Adipocyte (in vitro differentiated cells): ENCODE measurements around the gene HSPBP1.

Experiments used
- DNase-seq: peaks from one replicate; pipeline ENCODE4 v3.0.0-alpha.2; 2015; ENCODE audit warnings: low read depth
- H3K27me3 ChIP-seq: replicated peaks from 2 replicates; pipeline ENCODE4 v1.7.0; 2013; ENCODE audit warnings: mild to moderate bottlenecking, low read length, moderate library complexity; ENCODE audit not compliant: control insufficient read depth, insufficient read depth
- H3K36me3 ChIP-seq: 2 replicates; pipeline ENCODE4 v1.7.0; 2013; ENCODE audit warnings: low read length, mild to moderate bottlenecking, moderate library complexity; ENCODE audit not compliant: control insufficient read depth, insufficient read depth, severe bottlenecking
- H3K4me1 ChIP-seq: 2 replicates; pipeline ENCODE4 v1.7.0; 2013; ENCODE audit warnings: mild to moderate bottlenecking, low read length, moderate library complexity; ENCODE audit not compliant: control insufficient read depth, insufficient read depth
- H3K4me3 ChIP-seq: 2 replicates; pipeline ENCODE4 v1.7.0; 2013; ENCODE audit warnings: mild to moderate bottlenecking, low read length, moderate library complexity
- H3K9ac ChIP-seq: 2 replicates; pipeline ENCODE4 v1.7.0; 2013; ENCODE audit warnings: mild to moderate bottlenecking, low read length, moderate library complexity
- H3K9me3 ChIP-seq: 2 replicates; pipeline ENCODE4 v1.7.0; 2013; ENCODE audit warnings: mild to moderate bottlenecking, low read length, moderate library complexity; ENCODE audit not compliant: control insufficient read depth

Gene HSPBP1

GRCh38 chr19:55304279-55304978, 24.5 kb upstream of the HSPBP1 start:
- Histone ChIP-seq H3K27me3 (no peaks in the 10 kb centered on the region), H3K4me1 (peaks cover 6% of the 10 kb centered on the region), H3K9me3 (peaks cover 3% of the 10 kb centered on the region), H3K4me3 (no peak overlapping the region), H3K36me3 (no peaks in the 10 kb centered on the region), H3K9ac (no peak overlapping the region)
- no peak for DNase-seq

- Histone ChIP-seq H3K9ac (no peak overlapping the region), H3K9me3 (no peaks in the 10 kb centered on the region), H3K27me3 (no peaks in the 10 kb centered on the region), H3K36me3 (no peaks in the 10 kb centered on the region), H3K4me1 (peaks cover 6% of the 10 kb centered on the region), H3K4me3 (no peak overlapping the region)
- DNase-seq, result no peak
Observed at GRCh38 chr19:55303477-55303876, 23.6 kb upstream of the HSPBP1 start.

- peaks cover 6% of the 10 kb centered on the region for H3K4me1 ChIP-seq
- peak overlapping the region; percentile 81 for H3K4me3 ChIP-seq
- no peaks in the 10 kb centered on the region for H3K9me3 ChIP-seq
- no peaks in the 10 kb centered on the region for H3K27me3 ChIP-seq
- peak overlapping the region; percentile 89 for H3K9ac ChIP-seq
- H3K36me3 ChIP-seq, result no peaks in the 10 kb centered on the region
- no peak for DNase-seq
Observed at GRCh38 chr19:55302318-55302703, 22.4 kb upstream of the HSPBP1 start.

- H3K9me3 ChIP-seq, result no peaks in the 10 kb centered on the region
- peak overlapping the region; percentile 81 for H3K4me3 ChIP-seq
- H3K9ac ChIP-seq, result peak overlapping the region; percentile 89
- peak; percentile 94 for DNase-seq
- H3K36me3 ChIP-seq, result no peaks in the 10 kb centered on the region
- H3K4me1 ChIP-seq, result peaks cover 6% of the 10 kb centered on the region
- no peaks in the 10 kb centered on the region for H3K27me3 ChIP-seq
Observed at GRCh38 chr19:55301459-55302317, 21.8 kb upstream of the HSPBP1 start.

- Histone ChIP-seq H3K36me3 (no peaks in the 10 kb centered on the region), H3K9ac (peak overlapping the region; percentile 89), H3K27me3 (no peaks in the 10 kb centered on the region), H3K9me3 (no peaks in the 10 kb centered on the region), H3K4me3 (no peak overlapping the region), H3K4me1 (peaks cover 6% of the 10 kb centered on the region)
- no peak for DNase-seq
Observed at GRCh38 chr19:55300886-55301458, 21.1 kb upstream of the HSPBP1 start.

- Histone ChIP-seq H3K9ac (no peak overlapping the region), H3K27me3 (no peaks in the 10 kb centered on the region), H3K36me3 (no peaks in the 10 kb centered on the region), H3K4me1 (peaks cover 6% of the 10 kb centered on the region), H3K9me3 (no peaks in the 10 kb centered on the region), H3K4me3 (no peak overlapping the region)
- no peak for DNase-seq
Observed at GRCh38 chr19:55299991-55300390, 20.1 kb upstream of the HSPBP1 start.

GRCh38 chr19:55297267-55297666, 17.4 kb upstream of the HSPBP1 start:
- Histone ChIP-seq H3K36me3 (no peaks in the 10 kb centered on the region), H3K27me3 (no peaks in the 10 kb centered on the region), H3K4me1 (peaks cover 6% of the 10 kb centered on the region), H3K9me3 (no peaks in the 10 kb centered on the region), H3K9ac (no peak overlapping the region), H3K4me3 (no peak overlapping the region)
- no peak for DNase-seq

GRCh38 chr19:55289117-55289796, 9.3 kb upstream of the HSPBP1 start:
- H3K36me3 ChIP-seq, result no peaks in the 10 kb centered on the region

GRCh38 chr19:55287361-55288079, 7.6 kb upstream of the HSPBP1 start:
- Histone ChIP-seq H3K9me3 (no peaks in the 10 kb centered on the region), H3K4me3 (no peak overlapping the region), H3K27me3 (no peaks in the 10 kb centered on the region), H3K36me3 (no peaks in the 10 kb centered on the region), H3K9ac (no peak overlapping the region), H3K4me1 (no peaks in the 10 kb centered on the region)
- DNase-seq, result no peak

More at GRCh38 chr19:55289117-55289796, 9.3 kb upstream of the HSPBP1 start:
- Histone ChIP-seq H3K4me3 (no peak overlapping the region), H3K27me3 (no peaks in the 10 kb centered on the region), H3K4me1 (no peaks in the 10 kb centered on the region), H3K9me3 (no peaks in the 10 kb centered on the region), H3K9ac (no peak overlapping the region)
- DNase-seq, result no peak

GRCh38 chr19:55285229-55285890, 5.5 kb upstream of the HSPBP1 start:
- Histone ChIP-seq H3K27me3 (no peaks in the 10 kb centered on the region), H3K4me3 (no peak overlapping the region)
- DNase-seq, result peak; percentile 9

More at GRCh38 chr19:55285229-55285890, 5.5 kb upstream of the HSPBP1 start:
- peaks cover 10% of the 10 kb centered on the region for H3K4me1 ChIP-seq
- H3K9me3 ChIP-seq, result no peaks in the 10 kb centered on the region
- no peaks in the 10 kb centered on the region for H3K36me3 ChIP-seq
- H3K9ac ChIP-seq, result no peak overlapping the region
